Activated CD8-positive, alpha-beta T cell treated with anti-CD3 and anti-CD28 coated beads for 36 hours (primary cell): ENCODE results near the gene MAFF. TPM values are rescaled to one million over a fixed set of nuclear protein-coding genes. Genes with fewer than 3 reads are reported as not detected.
A peak's percentile ranks its signal among the peaks of the same experiment; 100 is the strongest.

ENCODE experiments used
- ATAC-seq: fragments of 200-7000 bp; cut with Tn5 transposase; one replicate; pipeline ENCODE4 v1.10.0; 2021; ENCODE audit warnings: mild to moderate bottlenecking, moderate library complexity
- CTCF ChIA-PET: fragments of 350-600 bp; sonication (Branson Sonifier 250); formaldehyde crosslinking; loops from one replicate; lab custom pipeline; 2021; ENCODE audit warnings: antibody characterized with exemption; lab: Charles Lee
- POLR2A ChIA-PET: fragments of 350-600 bp; sonication (Branson Sonifier 250); formaldehyde crosslinking; loops from one replicate; lab custom pipeline; 2021; ENCODE audit warnings: antibody characterized with exemption; lab: Charles Lee
- DNase-seq: peaks from one replicate; pipeline ENCODE4 v3.0.0-alpha.2; 2020
- H3K27ac Mint-ChIP-seq: one replicate; pipeline ENCODE4 v1.8.0; 2021; ENCODE audit warnings: mild to moderate bottlenecking, mixed read lengths
- H3K27me3 Mint-ChIP-seq: one replicate; pipeline ENCODE4 v1.8.0; 2021; ENCODE audit warnings: mixed read lengths
- H3K36me3 Mint-ChIP-seq: one replicate; pipeline ENCODE4 v1.8.0; 2021; ENCODE audit warnings: low read depth, mixed read lengths
- H3K4me1 Mint-ChIP-seq: one replicate; pipeline ENCODE4 v1.8.0; 2021; ENCODE audit warnings: low read depth, mixed read lengths
- H3K4me3 Mint-ChIP-seq: one replicate; pipeline ENCODE4 v1.8.0; 2021; ENCODE audit warnings: mild to moderate bottlenecking, moderate library complexity, mixed read lengths
- H3K9me3 Mint-ChIP-seq: one replicate; pipeline ENCODE4 v1.8.0; 2021; ENCODE audit warnings: mixed read lengths
- intact Hi-C: fragments of 100-400 bp; cut with micrococcal nuclease; formaldehyde crosslinking; loops from one replicate; pipeline ENCODE4 v1.10.0; 2022
- total RNA-seq, 2 experiments: library from RNA; stranded (reverse); gene quantifications; one replicate each; pipeline ENCODE4 v1.2.3, GENCODE V29; 2021
- TF ChIP-seq, protein P1 (sequence below): fragments of 200-600 bp; IDR thresholded peaks from one replicate; pipeline ENCODE4 v1.8.0; 2022; ENCODE audit warnings: antibody characterized with exemption, mild to moderate bottlenecking

The MAFF gene
- total RNA-seq, 2 experiments from 2014 or later, result 12.5 to 13.7 TPM

GRCh38 chr22:38214302-38215056, 12.7 kb downstream of the MAFF start:
- peak overlapping the region; percentile 24 for H3K4me3 Mint-ChIP-seq
- H3K4me1 Mint-ChIP-seq, result peaks cover 32% of the 10 kb centered on the region
- peak; percentile 74 for ATAC-seq
- no peak overlapping the region for H3K27ac Mint-ChIP-seq
- TF ChIP-seq, protein P1, sequence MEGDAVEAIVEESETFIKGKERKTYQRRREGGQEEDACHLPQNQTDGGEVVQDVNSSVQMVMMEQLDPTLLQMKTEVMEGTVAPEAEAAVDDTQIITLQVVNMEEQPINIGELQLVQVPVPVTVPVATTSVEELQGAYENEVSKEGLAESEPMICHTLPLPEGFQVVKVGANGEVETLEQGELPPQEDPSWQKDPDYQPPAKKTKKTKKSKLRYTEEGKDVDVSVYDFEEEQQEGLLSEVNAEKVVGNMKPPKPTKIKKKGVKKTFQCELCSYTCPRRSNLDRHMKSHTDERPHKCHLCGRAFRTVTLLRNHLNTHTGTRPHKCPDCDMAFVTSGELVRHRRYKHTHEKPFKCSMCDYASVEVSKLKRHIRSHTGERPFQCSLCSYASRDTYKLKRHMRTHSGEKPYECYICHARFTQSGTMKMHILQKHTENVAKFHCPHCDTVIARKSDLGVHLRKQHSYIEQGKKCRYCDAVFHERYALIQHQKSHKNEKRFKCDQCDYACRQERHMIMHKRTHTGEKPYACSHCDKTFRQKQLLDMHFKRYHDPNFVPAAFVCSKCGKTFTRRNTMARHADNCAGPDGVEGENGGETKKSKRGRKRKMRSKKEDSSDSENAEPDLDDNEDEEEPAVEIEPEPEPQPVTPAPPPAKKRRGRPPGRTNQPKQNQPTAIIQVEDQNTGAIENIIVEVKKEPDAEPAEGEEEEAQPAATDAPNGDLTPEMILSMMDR, result no peak
- peak; percentile 73 for DNase-seq
- H3K27me3 Mint-ChIP-seq, result no peaks in the 10 kb centered on the region
- CTCF ChIA-PET, result interaction anchor here (0.7 kb wide), 1 partner anchor 12 kb away, joined by 3 read pairs; the partner anchor contains the start of gene MAFF
- POLR2A ChIA-PET, result interaction anchor here (0.6 to 1.6 kb wide), 3 partner anchors 13 to 121 kb away, joined by 3 to 5 read pairs (median 4); partner anchors contain the start of gene MAFF
- intact Hi-C loops, result no loop called here
- no peaks in the 10 kb centered on the region for H3K9me3 Mint-ChIP-seq
- H3K36me3 Mint-ChIP-seq, result peaks cover 20% of the 10 kb centered on the region

- DNase-seq (no peak), ATAC-seq (no peak)
- H3K27ac Mint-ChIP-seq, result no peak overlapping the region
- CTCF ChIA-PET, result no interaction called here
- peaks cover 27% of the 10 kb centered on the region for H3K4me1 Mint-ChIP-seq
- no peak overlapping the region for H3K4me3 Mint-ChIP-seq
- H3K27me3 Mint-ChIP-seq, result no peaks in the 10 kb centered on the region
- intact Hi-C loops, result no loop called here
- TF ChIP-seq, protein P1, result no peak
- H3K9me3 Mint-ChIP-seq, result no peaks in the 10 kb centered on the region
- H3K36me3 Mint-ChIP-seq, result peaks cover 17% of the 10 kb centered on the region
- POLR2A ChIA-PET, result interaction anchor here (1.3 to 1.6 kb wide), 2 partner anchors 14 to 122 kb away, joined by 4 to 5 read pairs; partner anchors contain the start of gene MAFF
These were observed 13.6 kb downstream of the MAFF start for GRCh38 chr22:38215156-38216038.

DNA sequence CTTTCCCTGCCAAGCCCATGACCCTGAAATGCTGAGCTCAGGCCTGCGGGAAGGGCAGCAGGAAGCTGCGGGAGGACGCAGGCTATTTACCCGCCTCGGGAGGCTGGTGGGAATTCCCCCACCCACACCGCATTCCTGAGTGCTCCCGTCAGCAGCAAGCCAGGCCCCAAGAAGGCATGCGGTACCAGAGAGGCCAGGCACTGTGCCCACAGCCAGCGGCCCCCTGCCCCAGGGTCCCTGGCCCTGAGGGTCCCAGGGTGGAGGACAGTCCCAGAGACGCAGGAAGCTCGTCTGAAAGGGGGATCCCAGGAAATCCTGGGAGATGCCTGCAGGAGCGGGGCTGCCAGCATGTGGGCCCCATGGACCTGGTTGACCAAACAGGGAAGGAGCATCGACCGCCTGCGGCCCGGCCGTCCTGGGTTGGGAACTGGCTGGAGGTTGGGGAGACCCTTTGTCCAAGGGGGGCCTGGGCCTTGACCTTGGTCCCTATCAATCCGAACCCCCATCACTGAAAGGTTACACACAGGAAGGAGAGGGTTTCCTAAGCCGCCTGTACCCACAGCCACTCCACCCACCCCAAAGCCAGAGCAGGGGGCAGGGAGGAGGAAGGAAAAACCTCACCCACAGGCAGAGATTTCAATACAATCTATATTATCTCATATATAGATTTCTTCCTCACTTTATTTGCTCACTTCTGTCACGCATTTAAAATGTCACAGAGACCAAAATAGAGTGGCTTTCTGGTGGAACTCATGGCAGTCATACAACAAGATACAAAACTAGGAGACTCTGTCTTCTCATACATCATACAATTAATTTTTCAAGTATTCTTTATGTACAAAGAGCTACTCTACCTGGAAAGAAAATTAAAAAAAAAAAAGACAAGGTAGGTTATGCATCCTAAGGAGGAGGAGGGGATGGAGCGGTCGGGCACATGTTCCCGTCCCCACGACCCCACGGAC, 17.1 kb downstream of the MAFF start:
- ATAC-seq (no peak), DNase-seq (peak; percentile 35)
- Mint-ChIP-seq H3K4me1 (peaks cover 19% of the 10 kb centered on the region), H3K9me3 (no peaks in the 10 kb centered on the region), H3K4me3 (no peak overlapping the region), H3K27ac (peak overlapping the region; percentile 40), H3K36me3 (peaks cover 13% of the 10 kb centered on the region), H3K27me3 (no peaks in the 10 kb centered on the region)
- ChIA-PET CTCF (interaction anchor here (1.1 kb wide), 1 partner anchor 17 kb away, joined by 3 read pairs; the partner anchor contains the start of gene MAFF), POLR2A (interaction anchor here (0.6 to 1.4 kb wide), 2 partner anchors 81 to 86 kb away, joined by 3 read pairs; no protein-coding TSS in a partner anchor)
- intact Hi-C loops, result no loop called here
- TF ChIP-seq, protein P1, result no peak

- DNase-seq (no peak), ATAC-seq (no peak)
- intact Hi-C loops, result no loop called here
- Mint-ChIP-seq H3K4me3 (no peak overlapping the region), H3K36me3 (peaks cover 10% of the 10 kb centered on the region), H3K4me1 (peaks cover 19% of the 10 kb centered on the region), H3K9me3 (no peaks in the 10 kb centered on the region), H3K27ac (peak overlapping the region; percentile 55), H3K27me3 (no peaks in the 10 kb centered on the region)
- CTCF ChIA-PET, result interaction anchor here (1.1 kb wide), 1 partner anchor 18 kb away, joined by 3 read pairs; the partner anchor contains the start of gene MAFF
- TF ChIP-seq, protein P1, result no peak
- POLR2A ChIA-PET, result interaction anchor here (0.6 to 1.4 kb wide), 2 partner anchors 81 to 87 kb away, joined by 3 read pairs; no protein-coding TSS in a partner anchor
These were observed 17.8 kb downstream of the MAFF start for GRCh38 chr22:38219632-38220031.
